Activated T-helper 2 cell treated with anti-CD3 and anti-CD28 coated beads, Interferon-gamma antibody, Interleukin-2, Interleukin-4, amounts not matched to agents 10 μg/mL and 5 μg/mL and 100 μg/mL, durations not matched to agents 14 hours and 24 hours and 36 hours (primary cell): ENCODE measurements around the gene SLC43A3. TPM values are rescaled to one million over a fixed set of nuclear protein-coding genes. Genes with fewer than 3 reads are reported as not detected.

Experiments used
- DNase-seq: peaks from one replicate; pipeline ENCODE4 v3.0.0; 2021; ENCODE audit warnings: low spot score
- H3K27ac Mint-ChIP-seq: one replicate; pipeline ENCODE4 v1.8.0; 2021; ENCODE audit warnings: mixed read lengths
- H3K27me3 Mint-ChIP-seq: one replicate; pipeline ENCODE4 v1.8.0; 2021; ENCODE audit warnings: low read depth, mixed read lengths
- H3K36me3 Mint-ChIP-seq: one replicate; pipeline ENCODE4 v1.8.0; 2021; ENCODE audit warnings: low read depth, mixed read lengths
- H3K4me1 Mint-ChIP-seq: one replicate; pipeline ENCODE4 v1.8.0; 2021; ENCODE audit warnings: low read depth, mixed read lengths
- H3K4me3 Mint-ChIP-seq: one replicate; pipeline ENCODE4 v1.8.0; 2021; ENCODE audit warnings: low read depth, mild to moderate bottlenecking, moderate library complexity, mixed read lengths
- H3K9me3 Mint-ChIP-seq: one replicate; pipeline ENCODE4 v1.8.0; 2021; ENCODE audit warnings: mixed read lengths
- intact Hi-C: fragments of 100-400 bp; cut with micrococcal nuclease; formaldehyde crosslinking; loops from one replicate; pipeline ENCODE4 v1.15.1; 2023
- total RNA-seq: library from RNA; stranded (reverse); gene quantifications from 2 replicates; pipeline ENCODE4 v1.2.3, GENCODE V29; 2022

SLC43A3 gene
- total RNA-seq, 1 donor from 2014 or later = 189 TPM

GRCh38 chr11:57359396-57359795 lies 67.5 kb downstream of the SLC43A3 start:
- no peak overlapping the region for H3K27ac Mint-ChIP-seq
- H3K9me3 Mint-ChIP-seq = no peaks in the 10 kb centered on the region
- no peak for DNase-seq
- no peaks in the 10 kb centered on the region for H3K4me1 Mint-ChIP-seq
- no peak overlapping the region for H3K4me3 Mint-ChIP-seq
- no peaks in the 10 kb centered on the region for H3K36me3 Mint-ChIP-seq
- intact Hi-C loops = no loop called here
- H3K27me3 Mint-ChIP-seq = peaks cover 17% of the 10 kb centered on the region

GRCh38 chr11:57358991-57359390 lies 67.9 kb downstream of the SLC43A3 start:
- Mint-ChIP-seq H3K27ac (no peak overlapping the region), H3K9me3 (no peaks in the 10 kb centered on the region), H3K4me3 (no peak overlapping the region), H3K4me1 (no peaks in the 10 kb centered on the region), H3K36me3 (no peaks in the 10 kb centered on the region), H3K27me3 (peaks cover 21% of the 10 kb centered on the region)
- DNase-seq = no peak
- intact Hi-C loops = no loop called here

- intact Hi-C loops = no loop called here
- no peak overlapping the region for H3K27ac Mint-ChIP-seq
These were observed 68.4 kb downstream of the SLC43A3 start for GRCh38 chr11:57358543-57358961.

GRCh38 chr11:57357856-57358255 lies 69.1 kb downstream of the SLC43A3 start:
- H3K9me3 Mint-ChIP-seq = no peaks in the 10 kb centered on the region
- DNase-seq = no peak
- H3K4me1 Mint-ChIP-seq = no peaks in the 10 kb centered on the region
- peaks cover 21% of the 10 kb centered on the region for H3K27me3 Mint-ChIP-seq
- no peak overlapping the region for H3K27ac Mint-ChIP-seq
- H3K36me3 Mint-ChIP-seq = no peaks in the 10 kb centered on the region
- intact Hi-C loops = no loop called here
- no peak overlapping the region for H3K4me3 Mint-ChIP-seq

More at GRCh38 chr11:57358543-57358961, 68.4 kb downstream of the SLC43A3 start:
- Mint-ChIP-seq H3K27me3 (peaks cover 21% of the 10 kb centered on the region), H3K36me3 (no peaks in the 10 kb centered on the region), H3K9me3 (no peaks in the 10 kb centered on the region), H3K4me1 (no peaks in the 10 kb centered on the region), H3K4me3 (no peak overlapping the region)
- no peak for DNase-seq

GRCh38 chr11:57357310-57357709 lies 69.6 kb downstream of the SLC43A3 start:
- intact Hi-C loops = no loop called here
- H3K4me3 Mint-ChIP-seq = no peak overlapping the region

More at GRCh38 chr11:57357310-57357709, 69.6 kb downstream of the SLC43A3 start:
- Mint-ChIP-seq H3K9me3 (no peaks in the 10 kb centered on the region), H3K36me3 (no peaks in the 10 kb centered on the region), H3K4me1 (no peaks in the 10 kb centered on the region), H3K27ac (no peak overlapping the region), H3K27me3 (peaks cover 21% of the 10 kb centered on the region)
- no peak for DNase-seq

Other genes starting within 250 kb of the SLC43A3 start
- gene LRRC55, start 245.2 kb downstream of the SLC43A3 start, total RNA-seq = not detected in 2 replicates
- gene APLNR, start 189.9 kb downstream of the SLC43A3 start, total RNA-seq = not detected in 2 replicates
- 15.6 and 16.5 TPM in 2 replicates for gene TNKS1BP1, start 102.2 kb downstream of the SLC43A3 start, total RNA-seq
- gene SSRP1, start 91.2 kb downstream of the SLC43A3 start, total RNA-seq = 214 and 218 TPM in 2 replicates
- gene P2RX3, start 88.8 kb downstream of the SLC43A3 start, total RNA-seq = not detected in 2 replicates
- gene PRG3, start 46.0 kb downstream of the SLC43A3 start, total RNA-seq = not detected in 2 replicates
- gene PRG2, start 36.5 kb downstream of the SLC43A3 start, total RNA-seq = 0.18 TPM in 1 of 2 replicates, not detected in the other
- gene RTN4RL2, start 33.4 kb upstream of the SLC43A3 start, total RNA-seq = 0.18 TPM in 1 of 2 replicates, not detected in the other
- 27.6 and 30.9 TPM in 2 replicates for gene SLC43A1, start 88.6 kb upstream of the SLC43A3 start, total RNA-seq
- gene TIMM10, start 103.6 kb upstream of the SLC43A3 start, total RNA-seq = 76.9 and 90.0 TPM in 2 replicates
- gene SMTNL1, start 110.5 kb upstream of the SLC43A3 start, total RNA-seq = not detected in 2 replicates
- gene UBE2L6, start 140.6 kb upstream of the SLC43A3 start, total RNA-seq = 135 and 137 TPM in 2 replicates
- gene SERPING1, start 170.6 kb upstream of the SLC43A3 start, total RNA-seq = not detected in 2 replicates
- gene YPEL4, start 222.8 kb upstream of the SLC43A3 start, total RNA-seq = 0.37 and 0.64 TPM in 2 replicates
- gene CLP1, start 230.6 kb upstream of the SLC43A3 start, total RNA-seq = 17.7 and 19.9 TPM in 2 replicates
- gene ZDHHC5, start 241.0 kb upstream of the SLC43A3 start, total RNA-seq = 64.7 and 69.9 TPM in 2 replicates